Measurements from ENCODE around the gene MREG.
A peak's percentile ranks its signal among the peaks of the same experiment; 100 is the strongest.
"Not testable (repeated sequence)": the region's sequence is repeated elsewhere in the genome, so short reads cannot be mapped to it uniquely, and the experiment has no call there.

The MREG gene

DNA sequence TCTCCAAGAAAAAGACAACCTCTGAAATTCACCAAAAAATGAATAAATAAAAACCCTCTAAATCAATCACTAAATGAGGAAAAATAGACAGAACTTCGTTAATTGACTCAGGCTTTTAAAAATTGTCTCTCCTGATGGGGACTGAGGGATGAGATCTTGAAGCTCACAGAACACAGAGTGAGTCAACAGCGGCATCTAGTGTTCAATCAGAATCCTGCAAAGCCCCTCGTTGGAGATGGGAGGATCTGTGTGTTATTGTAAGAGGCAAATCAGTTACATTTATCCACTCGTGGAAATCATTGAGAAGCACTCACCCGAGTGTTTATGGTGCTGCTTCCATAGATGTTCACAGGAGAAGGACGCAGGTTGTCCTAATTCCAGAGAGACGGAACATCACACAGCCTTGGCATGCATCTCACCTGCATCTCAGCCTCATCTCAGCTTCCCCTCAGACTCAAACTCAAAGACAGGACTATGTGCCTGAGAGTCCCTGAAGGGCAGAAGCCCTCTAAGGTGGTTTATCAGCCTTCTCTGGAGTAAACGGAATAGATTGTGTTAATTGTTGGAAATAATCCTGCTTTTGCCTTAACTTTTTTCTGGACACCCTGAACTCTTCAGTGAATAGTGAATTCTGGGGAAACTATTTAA lies 82.0 kb downstream of the MREG start:
- no peaks in the 10 kb centered on the region for H3K27me3 ChIP-seq (ENCODE audit: control insufficient read depth, insufficient read depth, low read length)
- H3K36me3 ChIP-seq (ENCODE audit: control insufficient read depth, insufficient read depth, low read length): peaks cover 13% of the 10 kb centered on the region
- H3K9me3 ChIP-seq (ENCODE audit: control insufficient read depth, insufficient read depth, low read depth, low read length): peaks cover 14% of the 10 kb centered on the region
- H3K4me1 ChIP-seq (ENCODE audit: control insufficient read depth, insufficient read depth, low read length): peaks cover 19% of the 10 kb centered on the region
- no peak overlapping the region for H3K27ac ChIP-seq (ENCODE audit: low read depth, low read length)
- H3K4me3 ChIP-seq (ENCODE audit: low read depth, low read length): no peak overlapping the region
- no peak overlapping the region for H3K9ac ChIP-seq (ENCODE audit: low read length)

DNA sequence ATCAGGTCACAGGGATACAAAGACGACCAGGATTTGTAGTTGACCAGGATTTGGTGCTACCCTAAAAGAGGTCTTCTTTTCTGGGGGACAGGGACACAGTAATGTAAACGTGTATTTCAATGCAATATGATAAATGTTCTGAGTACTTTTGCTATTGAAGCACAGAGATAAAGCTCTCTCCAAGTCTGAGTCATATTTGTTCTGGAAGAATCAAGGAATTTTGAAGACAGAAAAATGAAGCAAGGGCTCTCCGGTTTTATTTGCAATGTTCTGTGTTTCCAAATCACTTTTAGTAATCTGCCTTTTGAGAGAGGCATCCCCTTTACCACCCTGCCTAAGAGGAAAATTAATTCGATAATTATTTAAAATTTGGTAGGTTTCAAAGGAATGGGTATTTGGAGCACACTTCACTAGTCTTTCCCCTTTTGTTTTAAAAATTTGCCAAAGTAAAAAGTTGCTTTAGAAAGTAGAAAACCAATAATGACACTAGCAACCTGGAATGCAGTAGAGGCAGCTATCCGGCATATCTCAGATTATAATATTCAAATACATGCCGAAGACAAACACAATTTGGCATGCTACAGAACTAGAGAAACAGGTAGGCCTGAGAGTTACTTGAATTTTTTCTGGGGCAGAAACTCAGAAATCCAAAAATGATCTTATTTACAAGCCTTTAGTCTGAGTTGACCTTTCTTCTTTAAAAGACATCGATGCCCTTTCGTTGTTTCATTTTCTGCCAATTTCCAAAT lies 82.7 kb downstream of the MREG start:
- Histone ChIP-seq H3K27ac (ENCODE audit: low read depth, low read length) (peak overlapping the region; percentile 25; the same call in 1 of the 2 replicates), H3K9ac (ENCODE audit: low read length) (no peak overlapping the region), H3K36me3 (ENCODE audit: control insufficient read depth, insufficient read depth, low read length) (peaks cover 16% of the 10 kb centered on the region), H3K27me3 (ENCODE audit: control insufficient read depth, insufficient read depth, low read length) (no peaks in the 10 kb centered on the region), H3K4me1 (ENCODE audit: control insufficient read depth, insufficient read depth, low read length) (peaks cover 19% of the 10 kb centered on the region), H3K4me3 (ENCODE audit: low read depth, low read length) (no peak overlapping the region), H3K9me3 (ENCODE audit: control insufficient read depth, insufficient read depth, low read depth, low read length) (peaks cover 14% of the 10 kb centered on the region)

GRCh38 chr2:215929602-215930335 lies 83.6 kb downstream of the MREG start:
- no peak overlapping the region for H3K9ac ChIP-seq (ENCODE audit: low read length)
- no peak overlapping the region; the same call in 1 of the 2 replicates for H3K4me3 ChIP-seq (ENCODE audit: low read depth, low read length)
- peak overlapping the region; percentile 25; the same call in 1 of the 2 replicates for H3K27ac ChIP-seq (ENCODE audit: low read depth, low read length)
- peaks cover 19% of the 10 kb centered on the region for H3K4me1 ChIP-seq (ENCODE audit: control insufficient read depth, insufficient read depth, low read length)
- H3K36me3 ChIP-seq (ENCODE audit: control insufficient read depth, insufficient read depth, low read length): peaks cover 21% of the 10 kb centered on the region
- no peaks in the 10 kb centered on the region for H3K27me3 ChIP-seq (ENCODE audit: control insufficient read depth, insufficient read depth, low read length)
- peaks cover 14% of the 10 kb centered on the region for H3K9me3 ChIP-seq (ENCODE audit: control insufficient read depth, insufficient read depth, low read depth, low read length)

- 0 out of 2 replicates have a peak overlapping the region, but pooled peaks have one; percentile 6 for H3K4me3 ChIP-seq (ENCODE audit: low read depth, low read length)
- H3K27me3 ChIP-seq (ENCODE audit: control insufficient read depth, insufficient read depth, low read length): no peaks in the 10 kb centered on the region
- H3K36me3 ChIP-seq (ENCODE audit: control insufficient read depth, insufficient read depth, low read length): peaks cover 21% of the 10 kb centered on the region
- peaks cover 19% of the 10 kb centered on the region for H3K4me1 ChIP-seq (ENCODE audit: control insufficient read depth, insufficient read depth, low read length)
- H3K9ac ChIP-seq (ENCODE audit: low read length): no peak overlapping the region
- H3K27ac ChIP-seq (ENCODE audit: low read depth, low read length): peak overlapping the region; percentile 56; the same call in 1 of the 2 replicates
- H3K9me3 ChIP-seq (ENCODE audit: control insufficient read depth, insufficient read depth, low read depth, low read length): peaks cover 14% of the 10 kb centered on the region
These were observed 85.3 kb downstream of the MREG start for GRCh38 chr2:215928086-215928485.

GRCh38 chr2:215926992-215927391 lies 86.4 kb downstream of the MREG start:
- H3K27ac ChIP-seq (ENCODE audit: low read depth, low read length); H3K9ac ChIP-seq (ENCODE audit: low read length); H3K4me3 ChIP-seq (ENCODE audit: low read depth, low read length); H3K27me3 ChIP-seq (ENCODE audit: control insufficient read depth, insufficient read depth, low read length): not testable (repeated sequence)
- Histone ChIP-seq H3K36me3 (ENCODE audit: control insufficient read depth, insufficient read depth, low read length) (peaks cover 21% of the 10 kb centered on the region), H3K4me1 (ENCODE audit: control insufficient read depth, insufficient read depth, low read length) (peaks cover 20% of the 10 kb centered on the region), H3K9me3 (ENCODE audit: control insufficient read depth, insufficient read depth, low read depth, low read length) (peaks cover 14% of the 10 kb centered on the region)

DNA sequence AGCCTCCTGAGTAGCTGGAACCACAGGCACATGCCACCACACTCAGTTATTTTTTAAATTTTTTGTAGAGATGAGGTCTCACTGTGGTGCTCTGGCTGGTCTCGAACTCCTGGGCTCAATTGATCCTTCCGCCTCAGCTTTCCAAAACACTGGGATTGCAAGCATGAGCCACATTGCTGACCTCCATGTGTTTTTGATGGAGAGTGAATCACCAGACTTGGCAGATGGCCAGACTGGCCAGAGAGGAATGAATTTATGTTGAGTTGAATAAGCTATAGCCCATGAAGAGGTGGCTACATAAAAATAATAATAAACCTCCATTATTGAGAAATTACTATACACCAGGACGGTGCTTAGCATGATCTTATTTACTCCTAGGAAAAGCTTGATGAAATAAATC lies 91.5 kb downstream of the MREG start:
- Histone ChIP-seq H3K9ac (ENCODE audit: low read length) (peak overlapping the region; percentile 64), H3K27ac (ENCODE audit: low read depth, low read length) (peak overlapping the region; percentile 90), H3K36me3 (ENCODE audit: control insufficient read depth, insufficient read depth, low read length) (peaks cover 8% of the 10 kb centered on the region; the same call in 1 of the 2 replicates), H3K4me3 (ENCODE audit: low read depth, low read length) (no peak overlapping the region), H3K4me1 (ENCODE audit: control insufficient read depth, insufficient read depth, low read length) (peaks cover 33% of the 10 kb centered on the region), H3K9me3 (ENCODE audit: control insufficient read depth, insufficient read depth, low read depth, low read length) (no peaks in the 10 kb centered on the region), H3K27me3 (ENCODE audit: control insufficient read depth, insufficient read depth, low read length) (no peaks in the 10 kb centered on the region)

GRCh38 chr2:215920244-215921100 lies 92.9 kb downstream of the MREG start:
- Histone ChIP-seq H3K4me1 (ENCODE audit: control insufficient read depth, insufficient read depth, low read length) (peaks cover 33% of the 10 kb centered on the region), H3K27ac (ENCODE audit: low read depth, low read length) (peak overlapping the region; percentile 19; the same call in 1 of the 2 replicates)

DNA sequence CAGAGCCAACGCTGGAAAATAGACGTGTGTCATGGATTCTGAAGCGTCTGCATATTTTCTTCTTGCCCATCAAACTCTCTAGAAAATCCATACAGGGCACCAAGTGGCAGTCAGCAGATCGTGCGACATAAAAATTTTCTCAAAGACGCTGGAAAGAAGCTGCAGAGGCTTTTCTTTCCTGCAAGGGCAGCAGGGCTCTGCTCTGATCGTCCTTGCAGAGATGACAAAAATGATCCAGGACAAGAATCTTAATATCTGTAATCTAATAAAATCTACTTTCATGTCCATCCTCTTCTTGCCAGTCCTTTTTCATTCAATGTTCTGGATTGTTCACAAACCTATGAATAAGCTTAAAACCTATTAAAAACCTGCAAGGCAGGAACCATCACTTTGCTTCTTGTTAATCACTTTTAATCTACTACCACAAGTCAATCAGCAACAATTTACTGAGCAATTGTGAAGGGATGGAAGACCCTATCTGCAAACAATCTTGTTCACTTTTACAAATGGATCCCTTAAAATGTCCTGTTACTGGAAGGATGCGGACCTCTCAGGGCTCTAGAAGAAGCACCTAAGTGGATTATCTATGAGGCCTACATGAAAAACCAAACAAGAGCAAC lies 93.6 kb downstream of the MREG start:
- Histone ChIP-seq H3K9me3 (ENCODE audit: control insufficient read depth, insufficient read depth, low read depth, low read length) (no peaks in the 10 kb centered on the region), H3K4me1 (ENCODE audit: control insufficient read depth, insufficient read depth, low read length) (peaks cover 33% of the 10 kb centered on the region), H3K27me3 (ENCODE audit: control insufficient read depth, insufficient read depth, low read length) (no peaks in the 10 kb centered on the region), H3K9ac (ENCODE audit: low read length) (no peak overlapping the region), H3K4me3 (ENCODE audit: low read depth, low read length) (no peak overlapping the region), H3K27ac (ENCODE audit: low read depth, low read length) (no peak overlapping the region), H3K36me3 (ENCODE audit: control insufficient read depth, insufficient read depth, low read length) (no peaks in the 10 kb centered on the region)

More at GRCh38 chr2:215920244-215921100, 92.9 kb downstream of the MREG start:
- Histone ChIP-seq H3K27me3 (ENCODE audit: control insufficient read depth, insufficient read depth, low read length) (no peaks in the 10 kb centered on the region), H3K9ac (ENCODE audit: low read length) (no peak overlapping the region), H3K9me3 (ENCODE audit: control insufficient read depth, insufficient read depth, low read depth, low read length) (no peaks in the 10 kb centered on the region), H3K36me3 (ENCODE audit: control insufficient read depth, insufficient read depth, low read length) (peaks cover 5% of the 10 kb centered on the region; the same call in 1 of the 2 replicates), H3K4me3 (ENCODE audit: low read depth, low read length) (no peak overlapping the region)

- Histone ChIP-seq H3K4me3 (ENCODE audit: low read depth, low read length) (no peak overlapping the region), H3K9ac (ENCODE audit: low read length) (no peak overlapping the region), H3K27me3 (ENCODE audit: control insufficient read depth, insufficient read depth, low read length) (no peaks in the 10 kb centered on the region), H3K4me1 (ENCODE audit: control insufficient read depth, insufficient read depth, low read length) (peaks cover 33% of the 10 kb centered on the region), H3K9me3 (ENCODE audit: control insufficient read depth, insufficient read depth, low read depth, low read length) (no peaks in the 10 kb centered on the region), H3K36me3 (ENCODE audit: control insufficient read depth, insufficient read depth, low read length) (no peaks in the 10 kb centered on the region), H3K27ac (ENCODE audit: low read depth, low read length) (peak overlapping the region; percentile 63; the same call in 1 of the 2 replicates)
These were observed 94.3 kb downstream of the MREG start for GRCh38 chr2:215918901-215919599.
